ENCODE measurements around the gene RXFP3.

Gene RXFP3

DNA sequence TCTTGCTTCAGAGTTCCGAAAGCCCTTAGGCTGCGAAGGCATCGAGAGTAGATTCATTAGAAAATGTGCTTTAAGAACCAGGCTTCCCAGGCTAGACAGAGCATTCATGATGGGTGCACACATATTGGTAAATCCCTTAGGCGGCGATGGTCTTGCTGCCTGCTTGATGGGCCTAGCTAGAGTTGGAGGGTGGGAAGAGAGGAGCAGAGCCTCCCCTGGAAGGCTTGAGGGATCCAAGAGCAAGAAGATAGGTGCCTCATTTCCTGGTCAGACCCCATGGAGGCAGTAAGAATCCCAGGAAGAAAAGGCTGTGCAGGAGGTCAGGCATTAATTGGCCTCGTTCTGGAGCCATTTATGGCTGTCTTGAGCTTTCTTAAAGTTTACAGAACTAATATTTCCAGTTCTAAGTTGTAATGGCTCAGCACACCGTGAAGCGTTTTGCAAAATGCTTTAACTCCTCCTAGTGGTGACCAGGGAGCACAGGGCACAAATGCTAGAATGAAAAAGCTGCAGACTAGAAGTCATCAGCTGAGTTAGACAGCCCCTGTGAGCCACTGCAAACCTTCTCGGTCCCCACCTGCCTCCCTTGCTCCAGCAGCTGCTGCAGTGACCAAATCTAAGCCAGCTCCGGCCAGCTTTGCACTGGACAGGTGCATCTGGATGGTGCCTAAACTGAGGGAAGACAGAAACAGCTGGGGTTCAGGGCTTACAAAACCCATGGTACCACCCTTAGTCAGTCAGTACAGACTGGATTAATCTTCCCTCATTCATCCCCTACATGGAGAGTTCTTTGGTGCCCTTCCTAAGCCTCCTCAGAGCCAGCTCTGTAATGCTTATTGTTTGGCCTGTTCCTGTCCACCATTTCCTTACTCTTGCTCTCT is 33.6 kb downstream of the RXFP3 start:
- TF ChIP-seq MYC (IDR thresholded peaks at IDR 0.05; ENCODE audit: low read depth, low read length) = no peak
- TF ChIP-seq, protein P1, sequence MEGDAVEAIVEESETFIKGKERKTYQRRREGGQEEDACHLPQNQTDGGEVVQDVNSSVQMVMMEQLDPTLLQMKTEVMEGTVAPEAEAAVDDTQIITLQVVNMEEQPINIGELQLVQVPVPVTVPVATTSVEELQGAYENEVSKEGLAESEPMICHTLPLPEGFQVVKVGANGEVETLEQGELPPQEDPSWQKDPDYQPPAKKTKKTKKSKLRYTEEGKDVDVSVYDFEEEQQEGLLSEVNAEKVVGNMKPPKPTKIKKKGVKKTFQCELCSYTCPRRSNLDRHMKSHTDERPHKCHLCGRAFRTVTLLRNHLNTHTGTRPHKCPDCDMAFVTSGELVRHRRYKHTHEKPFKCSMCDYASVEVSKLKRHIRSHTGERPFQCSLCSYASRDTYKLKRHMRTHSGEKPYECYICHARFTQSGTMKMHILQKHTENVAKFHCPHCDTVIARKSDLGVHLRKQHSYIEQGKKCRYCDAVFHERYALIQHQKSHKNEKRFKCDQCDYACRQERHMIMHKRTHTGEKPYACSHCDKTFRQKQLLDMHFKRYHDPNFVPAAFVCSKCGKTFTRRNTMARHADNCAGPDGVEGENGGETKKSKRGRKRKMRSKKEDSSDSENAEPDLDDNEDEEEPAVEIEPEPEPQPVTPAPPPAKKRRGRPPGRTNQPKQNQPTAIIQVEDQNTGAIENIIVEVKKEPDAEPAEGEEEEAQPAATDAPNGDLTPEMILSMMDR (IDR thresholded peaks at IDR 0.05; ENCODE audit: low read depth, low read length) = peak; percentile 78
- TF ChIP-seq, protein P2, sequence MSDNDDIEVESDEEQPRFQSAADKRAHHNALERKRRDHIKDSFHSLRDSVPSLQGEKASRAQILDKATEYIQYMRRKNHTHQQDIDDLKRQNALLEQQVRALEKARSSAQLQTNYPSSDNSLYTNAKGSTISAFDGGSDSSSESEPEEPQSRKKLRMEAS (IDR thresholded peaks at IDR 0.05; ENCODE audit: low read depth, low read length) = no peak
- no peak overlapping the region for H3K4me3 ChIP-seq (ENCODE audit: low read depth, low read length)
- peak; percentile 49 for DNase-seq (ENCODE audit: low read depth)

DNA sequence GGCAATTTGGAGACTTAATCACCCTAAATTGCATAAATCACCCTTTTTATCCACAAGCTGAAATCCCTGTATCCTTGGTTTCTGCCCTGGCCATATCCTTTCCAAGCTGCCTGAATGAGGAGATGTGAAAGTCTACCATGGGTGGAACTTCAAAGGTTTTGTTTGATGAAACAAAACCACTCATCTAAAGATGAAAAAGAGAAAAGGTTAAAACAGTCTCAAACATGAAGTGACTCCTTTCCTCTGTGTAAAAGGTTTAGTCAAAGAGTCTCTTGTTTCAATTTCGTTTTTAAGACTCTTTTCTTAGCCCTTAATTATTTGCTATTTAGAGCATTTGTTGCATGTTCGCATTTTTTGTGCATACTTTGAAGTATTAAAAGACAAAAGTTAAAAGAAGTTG is 37.1 kb downstream of the RXFP3 start:
- TF ChIP-seq, protein P1 (IDR thresholded peaks at IDR 0.05; ENCODE audit: low read depth, low read length) = no peak
- TF ChIP-seq, protein P2 (IDR thresholded peaks at IDR 0.05; ENCODE audit: low read depth, low read length) = no peak
- TF ChIP-seq POLR2A (IDR thresholded peaks at IDR 0.05; ENCODE audit: extremely low read depth, insufficient read length) (no peak), MYC (IDR thresholded peaks at IDR 0.05; ENCODE audit: low read depth, low read length) (no peak)
- H3K4me3 ChIP-seq (ENCODE audit: low read depth, low read length) = no peak overlapping the region
- DNase-seq (ENCODE audit: low read depth) = no peak

DNA sequence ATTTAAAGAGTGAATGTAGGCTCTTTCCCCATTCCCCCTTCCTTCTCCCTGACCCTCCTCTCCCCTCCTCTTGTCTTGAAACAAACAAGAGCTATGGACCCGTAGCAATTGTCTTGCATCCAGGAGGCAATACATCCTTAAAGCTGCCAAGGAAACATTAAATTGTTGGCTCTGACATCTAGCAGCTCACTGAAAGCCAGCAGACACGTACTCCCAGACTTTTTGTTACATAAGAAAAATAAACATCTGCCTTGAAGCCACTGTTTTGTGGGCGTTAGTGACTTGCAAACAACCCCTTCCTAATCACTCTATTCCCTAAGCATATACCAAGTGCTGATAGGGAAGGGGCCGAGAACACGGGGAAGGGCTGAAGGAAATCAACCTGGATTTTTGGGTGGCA is 39.7 kb downstream of the RXFP3 start:
- no peak for DNase-seq (ENCODE audit: low read depth)
- TF ChIP-seq, protein P2 (IDR thresholded peaks at IDR 0.05; ENCODE audit: low read depth, low read length) = no peak
- TF ChIP-seq, protein P1 (IDR thresholded peaks at IDR 0.05; ENCODE audit: low read depth, low read length) = no peak
- TF ChIP-seq POLR2A (IDR thresholded peaks at IDR 0.05; ENCODE audit: extremely low read depth, insufficient read length) (no peak), MYC (IDR thresholded peaks at IDR 0.05; ENCODE audit: low read depth, low read length) (no peak)
- H3K4me3 ChIP-seq (ENCODE audit: low read depth, low read length) = no peak overlapping the region

DNA sequence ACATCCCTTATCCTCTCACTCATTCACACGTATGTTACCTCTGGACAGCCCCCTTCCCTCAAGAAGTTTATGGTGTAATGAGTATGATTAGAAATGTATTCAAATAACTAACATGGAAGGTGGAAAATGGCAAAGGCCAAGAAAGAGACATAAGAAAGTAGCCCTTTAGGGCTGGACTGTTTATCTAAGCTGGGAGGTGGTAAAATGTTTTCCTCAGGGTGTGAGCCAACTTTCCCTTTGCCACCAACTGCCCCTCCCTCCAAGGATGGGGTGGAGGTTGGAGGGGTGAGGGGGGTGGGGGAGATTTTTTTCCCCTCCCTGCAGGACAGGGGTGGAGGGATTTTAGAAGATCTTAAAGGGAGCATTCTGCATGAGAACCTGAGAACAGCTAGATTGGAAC is 40.1 kb downstream of the RXFP3 start:
- no peak for DNase-seq (ENCODE audit: low read depth)
- H3K4me3 ChIP-seq (ENCODE audit: low read depth, low read length) = no peak overlapping the region
- no peak for TF ChIP-seq MYC (IDR thresholded peaks at IDR 0.05; ENCODE audit: low read depth, low read length)
- TF ChIP-seq POLR2A (IDR thresholded peaks at IDR 0.05; ENCODE audit: extremely low read depth, insufficient read length) = no peak
- TF ChIP-seq, protein P2 (IDR thresholded peaks at IDR 0.05; ENCODE audit: low read depth, low read length) = no peak
- TF ChIP-seq, protein P1 (IDR thresholded peaks at IDR 0.05; ENCODE audit: low read depth, low read length) = no peak

DNA sequence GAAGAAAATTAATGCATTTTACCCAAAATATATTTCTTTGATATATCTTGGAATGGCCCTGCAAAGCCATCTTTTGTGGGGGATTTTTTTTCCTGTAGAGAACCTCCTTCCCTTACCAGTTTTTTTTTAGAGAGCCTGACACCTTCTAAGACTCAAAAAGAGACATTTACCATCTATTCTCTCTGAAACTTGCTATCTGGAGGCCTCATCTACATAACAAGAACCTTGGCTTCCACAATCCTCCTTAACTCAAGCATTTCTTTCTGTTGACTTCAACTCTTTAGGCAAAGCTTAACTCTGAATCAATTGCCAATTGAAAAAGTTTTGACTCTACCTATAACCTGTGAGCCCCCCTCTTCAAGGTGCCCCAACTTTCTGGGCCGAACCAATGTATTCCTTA is 42.1 kb downstream of the RXFP3 start:
- H3K4me3 ChIP-seq (ENCODE audit: low read depth, low read length) = no peak overlapping the region
- DNase-seq (ENCODE audit: low read depth) = no peak
- TF ChIP-seq MYC (IDR thresholded peaks at IDR 0.05; ENCODE audit: low read depth, low read length) = no peak
- TF ChIP-seq, protein P2 (IDR thresholded peaks at IDR 0.05; ENCODE audit: low read depth, low read length) = no peak
- TF ChIP-seq POLR2A (IDR thresholded peaks at IDR 0.05; ENCODE audit: extremely low read depth, insufficient read length) = no peak
- TF ChIP-seq, protein P1 (IDR thresholded peaks at IDR 0.05; ENCODE audit: low read depth, low read length) = no peak
